ENCODE data around the gene RNF113B. TPM values are rescaled to one million over a fixed set of nuclear protein-coding genes. Genes with fewer than 3 reads are reported as not detected.

The RNF113B gene
- polyA plus RNA-seq, 1 experiment: not detected

DNA sequence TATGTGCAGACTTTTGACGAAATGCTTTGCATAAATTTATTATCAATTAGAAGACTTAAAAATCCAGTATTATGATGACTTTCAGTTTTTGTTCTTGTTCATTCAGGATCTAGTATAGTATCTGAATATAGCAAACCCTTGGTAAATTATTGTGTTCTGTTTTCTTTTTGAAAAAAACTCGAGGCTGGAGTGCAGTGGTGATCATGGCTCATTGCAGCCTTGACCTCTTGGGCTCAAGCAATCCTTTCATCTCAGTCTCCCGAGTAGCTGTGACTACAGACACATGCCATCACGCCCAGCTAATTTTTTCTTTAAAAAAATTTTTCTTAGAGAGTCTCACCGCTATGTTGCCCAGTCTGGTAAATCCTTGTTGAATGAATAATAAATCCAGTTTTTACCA is 29.5 kb downstream of the RNF113B start:
- TF ChIP-seq, protein P1, sequence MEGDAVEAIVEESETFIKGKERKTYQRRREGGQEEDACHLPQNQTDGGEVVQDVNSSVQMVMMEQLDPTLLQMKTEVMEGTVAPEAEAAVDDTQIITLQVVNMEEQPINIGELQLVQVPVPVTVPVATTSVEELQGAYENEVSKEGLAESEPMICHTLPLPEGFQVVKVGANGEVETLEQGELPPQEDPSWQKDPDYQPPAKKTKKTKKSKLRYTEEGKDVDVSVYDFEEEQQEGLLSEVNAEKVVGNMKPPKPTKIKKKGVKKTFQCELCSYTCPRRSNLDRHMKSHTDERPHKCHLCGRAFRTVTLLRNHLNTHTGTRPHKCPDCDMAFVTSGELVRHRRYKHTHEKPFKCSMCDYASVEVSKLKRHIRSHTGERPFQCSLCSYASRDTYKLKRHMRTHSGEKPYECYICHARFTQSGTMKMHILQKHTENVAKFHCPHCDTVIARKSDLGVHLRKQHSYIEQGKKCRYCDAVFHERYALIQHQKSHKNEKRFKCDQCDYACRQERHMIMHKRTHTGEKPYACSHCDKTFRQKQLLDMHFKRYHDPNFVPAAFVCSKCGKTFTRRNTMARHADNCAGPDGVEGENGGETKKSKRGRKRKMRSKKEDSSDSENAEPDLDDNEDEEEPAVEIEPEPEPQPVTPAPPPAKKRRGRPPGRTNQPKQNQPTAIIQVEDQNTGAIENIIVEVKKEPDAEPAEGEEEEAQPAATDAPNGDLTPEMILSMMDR (IDR thresholded peaks at IDR 0.05; ENCODE audit: insufficient read depth, low read depth, low read length): no peak
- no peak for DNase-seq (ENCODE audit: low read depth)
- POLR2A ChIA-PET: no interaction called here
- CTCF ChIA-PET: interaction anchor here (0.9 kb wide), 1 partner anchor 25 kb away, joined by 3 read pairs; no protein-coding TSS in a partner anchor
- Histone ChIP-seq H3K36me3 (ENCODE audit: control insufficient read depth, insufficient read depth, low read length) (no peaks in the 10 kb centered on the region), H3K27me3 (ENCODE audit: control insufficient read depth, insufficient read depth, low read length) (no peaks in the 10 kb centered on the region), H3K4me3 (ENCODE audit: low read depth, low read length) (no peak overlapping the region)

DNA sequence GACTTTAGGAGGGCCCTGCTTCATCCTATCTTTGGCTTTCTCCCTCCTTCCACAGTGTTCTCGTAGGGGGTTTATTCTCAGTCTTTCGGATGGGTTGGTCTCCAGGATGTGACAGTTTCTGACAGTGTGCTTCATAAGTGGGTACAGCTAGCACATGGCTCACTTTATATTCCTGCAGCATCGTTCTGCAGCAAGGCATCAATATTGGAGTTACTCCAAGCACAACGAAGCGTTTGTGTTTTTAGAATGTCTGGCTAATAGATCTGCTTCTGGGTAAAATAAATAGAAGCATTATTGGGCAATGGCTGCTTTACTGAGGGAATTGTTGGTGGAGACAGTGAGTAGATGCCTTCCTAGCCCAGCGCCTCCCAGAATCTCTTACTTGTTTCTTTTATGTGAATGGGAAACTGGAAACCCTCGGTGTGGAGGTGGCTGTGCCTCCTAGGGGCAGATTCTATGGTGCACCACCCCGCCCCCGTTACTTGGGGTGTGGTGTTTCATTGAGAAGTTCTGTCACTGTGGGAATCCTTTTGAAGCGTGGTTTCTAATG is 32.2 kb downstream of the RNF113B start:
- POLR2A ChIA-PET: no interaction called here
- Histone ChIP-seq H3K4me3 (ENCODE audit: low read depth, low read length) (peak overlapping the region; percentile 52), H3K36me3 (ENCODE audit: control insufficient read depth, insufficient read depth, low read length) (no peaks in the 10 kb centered on the region), H3K27me3 (ENCODE audit: control insufficient read depth, insufficient read depth, low read length) (no peaks in the 10 kb centered on the region)
- DNase-seq (ENCODE audit: low read depth): peak; percentile 13
- CTCF ChIA-PET: interaction anchor here (1.1 kb wide), 1 partner anchor 60 kb away, joined by 3 read pairs; no protein-coding TSS in a partner anchor
- TF ChIP-seq, protein P1 (IDR thresholded peaks at IDR 0.05; ENCODE audit: insufficient read depth, low read depth, low read length): peak; percentile 41

DNA sequence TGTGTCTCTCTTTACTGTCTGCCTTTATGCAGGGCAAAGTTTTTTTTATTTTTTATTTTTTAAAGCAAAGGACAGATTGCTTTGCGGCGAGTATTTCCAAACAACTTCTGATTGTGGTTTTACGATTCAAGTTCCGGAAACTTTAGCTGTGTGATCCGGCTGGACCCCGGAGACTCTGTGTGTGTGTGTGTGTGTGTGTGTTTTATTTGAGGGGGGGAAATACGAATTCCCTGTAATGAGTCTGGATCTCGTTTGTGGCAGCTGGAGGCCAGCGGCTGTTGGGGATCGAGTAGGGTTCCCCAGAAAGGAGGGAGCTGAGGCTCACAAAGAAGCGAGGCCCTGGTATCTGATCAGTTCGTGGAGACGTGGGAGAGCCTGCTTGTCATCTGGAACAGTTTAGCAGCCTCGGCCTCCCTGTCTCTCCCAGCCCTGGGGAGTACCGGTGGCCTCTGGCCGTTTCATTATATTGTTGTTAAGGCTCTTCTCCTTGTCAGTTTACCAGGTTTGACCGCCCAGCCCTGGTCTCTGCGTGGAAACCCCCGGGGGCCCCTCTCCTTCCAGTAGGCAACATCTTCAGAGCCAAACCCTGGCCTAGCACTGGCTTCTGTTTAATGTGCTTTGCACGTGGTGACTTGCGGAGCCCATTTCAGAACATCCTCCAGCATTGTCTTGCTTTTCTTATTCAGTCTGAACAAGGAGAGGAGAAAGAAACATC is 32.9 kb downstream of the RNF113B start:
- TF ChIP-seq, protein P1 (IDR thresholded peaks at IDR 0.05; ENCODE audit: insufficient read depth, low read depth, low read length): no peak
- Histone ChIP-seq H3K36me3 (ENCODE audit: control insufficient read depth, insufficient read depth, low read length) (no peaks in the 10 kb centered on the region), H3K27me3 (ENCODE audit: control insufficient read depth, insufficient read depth, low read length) (no peaks in the 10 kb centered on the region), H3K4me3 (ENCODE audit: low read depth, low read length) (peak overlapping the region; percentile 52)
- no peak for DNase-seq (ENCODE audit: low read depth)
- ChIA-PET CTCF (interaction anchor here (0.6 to 1.1 kb wide), 3 partner anchors 61 to 167 kb away, joined by 3 read pairs; no protein-coding TSS in a partner anchor), POLR2A (no interaction called here)

DNA sequence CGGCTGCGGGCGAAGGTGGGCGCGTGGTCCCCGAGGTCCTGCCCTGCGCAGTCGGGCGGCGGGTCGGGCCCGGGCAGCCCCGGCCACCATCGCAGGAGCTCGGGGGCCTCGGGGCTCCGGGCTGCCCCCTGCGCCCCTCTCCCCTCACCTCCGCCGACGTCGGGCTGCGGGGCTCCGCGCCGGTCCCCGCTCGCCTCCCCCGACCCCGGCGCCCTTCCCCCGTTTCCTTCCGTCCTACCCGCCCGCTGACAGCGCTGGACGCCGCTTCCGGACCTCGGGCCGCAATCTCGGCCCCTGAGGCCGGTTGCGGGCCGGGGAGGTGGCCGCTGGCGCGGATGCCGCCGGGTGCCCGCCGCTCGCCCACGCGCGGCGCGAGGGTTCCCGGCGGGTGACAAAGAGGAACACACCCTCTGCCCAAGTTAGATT is 33.5 kb downstream of the RNF113B start:
- no peak for DNase-seq (ENCODE audit: low read depth)
- no peaks in the 10 kb centered on the region for H3K36me3 ChIP-seq (ENCODE audit: control insufficient read depth, insufficient read depth, low read length)
- ChIA-PET CTCF (interaction anchor here (0.6 kb wide), 1 partner anchor 167 kb away, joined by 3 read pairs; no protein-coding TSS in a partner anchor), POLR2A (no interaction called here)
- no peaks in the 10 kb centered on the region for H3K27me3 ChIP-seq (ENCODE audit: control insufficient read depth, insufficient read depth, low read length)
- H3K4me3 ChIP-seq (ENCODE audit: low read depth, low read length): peak overlapping the region; percentile 52
- TF ChIP-seq, protein P1 (IDR thresholded peaks at IDR 0.05; ENCODE audit: insufficient read depth, low read depth, low read length): no peak

DNA sequence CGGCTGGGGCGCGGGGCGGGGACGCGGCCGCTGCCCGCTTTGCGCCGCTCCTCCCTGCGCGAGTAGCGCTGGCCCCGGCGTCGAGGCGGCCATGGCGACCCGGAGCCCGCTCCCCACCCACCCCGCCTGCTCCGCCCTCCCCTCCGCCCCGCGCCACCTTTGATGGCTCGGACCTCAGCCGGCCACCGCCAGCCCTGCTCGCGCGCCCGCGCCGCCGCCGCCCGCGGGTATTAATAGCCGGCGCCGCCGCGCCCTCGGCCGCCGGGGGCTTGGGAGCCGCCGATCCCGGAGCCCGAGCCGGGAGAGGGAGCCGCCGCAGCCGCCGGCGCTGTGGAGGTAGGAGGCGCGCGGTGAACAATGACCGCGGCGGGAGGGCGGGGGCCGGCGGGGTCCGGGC is 33.9 kb downstream of the RNF113B start:
- peak overlapping the region; percentile 52 for H3K4me3 ChIP-seq (ENCODE audit: low read depth, low read length)
- POLR2A ChIA-PET: no interaction called here
- no peaks in the 10 kb centered on the region for H3K27me3 ChIP-seq (ENCODE audit: control insufficient read depth, insufficient read depth, low read length)
- TF ChIP-seq, protein P1 (IDR thresholded peaks at IDR 0.05; ENCODE audit: insufficient read depth, low read depth, low read length): no peak
- DNase-seq (ENCODE audit: low read depth): no peak
- CTCF ChIA-PET: no interaction called here
- H3K36me3 ChIP-seq (ENCODE audit: control insufficient read depth, insufficient read depth, low read length): no peaks in the 10 kb centered on the region

Data from BJ (cell line).